Epidermal melanocyte (primary cell): ENCODE measurements around the gene SLC7A6.

Source experiments
- DNase-seq: peaks from one replicate; pipeline ENCODE4 v3.0.0; 2011; ENCODE audit warnings: low spot score; ENCODE audit not compliant: insufficient read length

Gene SLC7A6

GRCh38 chr16:68234188-68235107 lies 29.9 kb upstream of the SLC7A6 start:
- DNase-seq = no peak

GRCh38 chr16:68235108-68235886 lies 29.0 kb upstream of the SLC7A6 start:
- DNase-seq = no peak

- DNase-seq = no peak
Measured at GRCh38 chr16:68235887-68236136, 28.5 kb upstream of the SLC7A6 start, which contains the start of gene ESRP2. ESRP2 (minus strand) TSS chr16:68236127; CDS start chr16:68236045, 82 bp downstream.

GRCh38 chr16:68236137-68236825 lies 28.0 kb upstream of the SLC7A6 start:
- no peak for DNase-seq

- no peak for DNase-seq
Measured at GRCh38 chr16:68236826-68237242, 27.5 kb upstream of the SLC7A6 start.

GRCh38 chr16:68237243-68238028 lies 26.9 kb upstream of the SLC7A6 start:
- DNase-seq = peak; percentile 90

GRCh38 chr16:68238029-68238345 lies 26.3 kb upstream of the SLC7A6 start:
- no peak for DNase-seq

GRCh38 chr16:68242085-68242484 lies 22.2 kb upstream of the SLC7A6 start:
- no peak for DNase-seq

GRCh38 chr16:68242926-68243858 lies 21.1 kb upstream of the SLC7A6 start:
- DNase-seq = no peak

- no peak for DNase-seq
Measured at GRCh38 chr16:68244481-68244902, 19.8 kb upstream of the SLC7A6 start.

- DNase-seq = peak; percentile 76
Measured at GRCh38 chr16:68244903-68245853, 19.1 kb upstream of the SLC7A6 start, which contains the start of gene PLA2G15. PLA2G15 (plus strand) TSS chr16:68245373; CDS start chr16:68245427, 54 bp downstream.

- no peak for DNase-seq
Measured at GRCh38 chr16:68246121-68246520, 18.2 kb upstream of the SLC7A6 start.

GRCh38 chr16:68246666-68247065 lies 17.7 kb upstream of the SLC7A6 start:
- DNase-seq = peak; percentile 52

- no peak for DNase-seq
Measured at GRCh38 chr16:68247400-68247799, 16.9 kb upstream of the SLC7A6 start.

- DNase-seq = no peak
Measured at GRCh38 chr16:68247932-68248331, 16.4 kb upstream of the SLC7A6 start.

GRCh38 chr16:68249371-68249770 lies 15.0 kb upstream of the SLC7A6 start:
- no peak for DNase-seq

GRCh38 chr16:68250951-68251350 lies 13.4 kb upstream of the SLC7A6 start:
- no peak for DNase-seq

- no peak for DNase-seq
Measured at GRCh38 chr16:68251832-68252231, 12.5 kb upstream of the SLC7A6 start.

- peak; percentile 53 for DNase-seq
Measured at GRCh38 chr16:68252383-68252782, 11.9 kb upstream of the SLC7A6 start.
